AG20443 (cell line): ENCODE results near the gene IFT88.

Experiments used
- DNase-seq: peaks from one replicate; pipeline ENCODE4 v3.0.0; 2012; ENCODE audit warnings: low spot score, mixed read lengths

Gene IFT88

GRCh38 chr13:20566468-20566897 is 474 bp upstream of the IFT88 start:
- DNase-seq: no peak

- no peak for DNase-seq
Observed at GRCh38 chr13:20567881-20568528, 1.0 kb downstream of the IFT88 start.

GRCh38 chr13:20570517-20570916 is 3.6 kb downstream of the IFT88 start:
- no peak for DNase-seq

- no peak for DNase-seq
Observed at GRCh38 chr13:20571676-20572075, 4.7 kb downstream of the IFT88 start.

GRCh38 chr13:20573186-20573585 is 6.2 kb downstream of the IFT88 start:
- no peak for DNase-seq

DNA sequence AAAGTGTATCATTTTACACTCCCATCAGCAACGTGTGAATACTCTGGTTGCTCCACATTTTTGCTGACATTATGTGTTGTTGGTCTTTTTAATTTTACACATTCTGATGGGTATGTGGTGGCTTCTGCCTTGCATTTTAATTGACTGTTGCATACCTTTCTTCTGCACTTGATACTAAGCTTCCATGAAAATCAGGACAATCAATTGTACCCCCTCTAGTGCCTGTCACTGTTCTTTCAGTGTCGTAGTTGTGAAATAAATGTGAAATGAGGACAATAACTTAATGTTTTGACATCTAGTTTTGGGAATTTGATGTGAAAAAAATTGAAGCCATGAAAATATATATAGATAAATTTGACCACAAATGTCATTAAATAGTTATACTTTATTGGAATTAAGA is 6.7 kb downstream of the IFT88 start:
- no peak for DNase-seq

GRCh38 chr13:20579191-20579590 is 12.2 kb downstream of the IFT88 start:
- no peak for DNase-seq

- DNase-seq: no peak
Observed at GRCh38 chr13:20580257-20580656, 13.3 kb downstream of the IFT88 start.

GRCh38 chr13:20582026-20582425 is 15.1 kb downstream of the IFT88 start:
- no peak for DNase-seq

DNA sequence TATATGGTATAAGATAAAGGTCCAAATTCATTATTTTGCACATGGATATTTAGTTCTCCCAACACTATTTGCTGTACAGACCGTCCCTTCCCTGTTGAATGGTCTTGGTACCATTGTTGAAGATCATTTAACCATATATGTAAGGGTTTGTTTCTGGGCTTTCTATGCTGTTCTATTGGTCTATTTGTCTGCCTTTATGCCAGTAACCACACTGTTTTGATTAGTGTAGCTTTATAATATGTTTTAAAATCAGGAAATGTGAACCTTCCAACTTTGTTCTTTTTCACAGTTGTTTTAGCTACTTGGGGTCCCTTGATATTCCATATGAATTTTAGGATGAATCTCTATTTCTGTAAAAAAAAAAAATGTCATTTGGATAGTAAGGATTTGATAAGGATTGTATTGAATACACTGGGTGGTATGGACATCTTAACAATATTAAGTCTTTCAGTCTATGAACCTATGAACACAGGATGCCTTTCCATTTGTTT is 16.9 kb downstream of the IFT88 start:
- no peak for DNase-seq

DNA sequence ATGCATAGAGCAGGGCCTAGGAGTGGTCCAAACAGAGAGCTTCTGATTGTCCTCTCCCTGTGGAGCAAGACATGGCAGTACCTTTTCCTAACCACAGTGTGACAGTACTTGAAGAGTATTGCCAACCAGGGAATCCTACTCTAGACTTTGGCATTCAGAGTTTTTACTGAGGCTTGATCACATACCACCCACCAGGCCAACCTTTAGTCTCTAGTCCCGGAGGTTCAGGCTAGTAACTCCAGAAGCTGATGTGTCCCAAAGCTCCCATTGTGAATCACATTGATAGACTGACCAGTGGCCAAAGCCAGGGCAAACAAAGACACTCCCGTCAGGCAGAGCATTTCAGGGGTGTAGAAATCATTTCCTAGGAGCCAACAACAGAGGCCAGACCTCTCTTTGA is 18.4 kb downstream of the IFT88 start:
- no peak for DNase-seq

GRCh38 chr13:20588529-20589110 is 21.7 kb downstream of the IFT88 start:
- DNase-seq: no peak

- no peak for DNase-seq
Observed at GRCh38 chr13:20590561-20590960, 23.6 kb downstream of the IFT88 start.

DNA sequence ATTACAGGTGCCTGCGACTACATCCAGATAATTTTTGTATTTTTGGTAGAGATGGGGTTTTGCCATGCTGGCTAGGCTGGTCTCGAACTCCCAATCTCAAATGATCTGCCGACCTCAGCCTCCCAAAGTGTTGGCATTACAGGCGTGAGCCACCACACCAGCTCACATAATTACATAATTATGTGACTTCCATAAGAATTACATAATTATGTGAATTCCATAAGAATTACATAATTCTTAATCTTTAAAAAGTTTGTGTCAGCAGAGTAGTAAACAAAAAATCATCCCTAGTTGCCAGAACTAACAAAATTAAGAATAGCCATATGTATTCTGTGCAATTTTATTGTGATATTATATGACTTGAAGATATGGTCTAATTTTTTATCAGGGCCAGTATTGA is 25.6 kb downstream of the IFT88 start:
- DNase-seq: no peak

DNA sequence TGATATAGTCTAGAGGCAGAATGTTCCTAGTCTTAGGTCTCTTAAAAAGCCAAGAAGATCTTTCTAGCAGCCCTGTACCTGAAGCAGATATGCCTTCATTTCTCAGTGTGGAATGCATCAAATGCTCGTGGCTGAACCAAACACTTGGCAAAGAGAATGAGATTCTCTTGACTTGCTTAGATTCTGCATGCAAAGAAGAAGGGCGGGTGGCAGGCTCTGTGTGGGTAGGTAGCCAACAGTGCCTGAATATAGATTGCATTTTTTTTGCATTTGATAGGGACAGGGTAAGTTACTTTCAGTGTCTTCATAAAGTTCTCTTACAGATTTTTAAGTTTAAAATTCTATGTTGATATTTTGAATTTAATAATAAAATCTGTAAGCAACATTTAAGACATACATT is 27.3 kb downstream of the IFT88 start:
- DNase-seq: no peak

DNA sequence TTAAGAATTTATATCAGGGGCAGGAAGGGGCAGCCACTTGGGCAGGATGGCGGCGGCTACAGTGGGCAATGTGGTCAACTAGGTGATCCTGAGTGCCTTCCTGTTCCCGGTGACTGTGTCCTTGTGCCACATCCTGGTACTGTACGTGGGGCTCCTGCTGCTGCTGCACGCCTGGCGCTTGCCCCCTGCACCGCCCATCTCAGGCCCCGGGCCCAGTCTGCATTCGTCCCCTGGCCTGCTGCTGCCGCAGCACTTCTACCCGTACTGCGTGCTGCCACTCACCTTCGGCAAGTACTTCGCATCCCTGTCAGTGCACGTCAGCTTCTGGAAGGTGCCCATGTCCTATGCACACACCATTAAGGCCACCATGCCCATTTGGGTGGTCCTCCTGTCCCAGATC is 40.1 kb downstream of the IFT88 start:
- no peak for DNase-seq

GRCh38 chr13:20608438-20609020 is 41.6 kb downstream of the IFT88 start:
- no peak for DNase-seq

- peak; percentile 32 for DNase-seq
Observed at GRCh38 chr13:20609145-20609544, 42.2 kb downstream of the IFT88 start.

GRCh38 chr13:20610006-20610405 is 43.0 kb downstream of the IFT88 start:
- DNase-seq: no peak

GRCh38 chr13:20616059-20616797 is 49.3 kb downstream of the IFT88 start:
- peak; percentile 25 for DNase-seq

DNA sequence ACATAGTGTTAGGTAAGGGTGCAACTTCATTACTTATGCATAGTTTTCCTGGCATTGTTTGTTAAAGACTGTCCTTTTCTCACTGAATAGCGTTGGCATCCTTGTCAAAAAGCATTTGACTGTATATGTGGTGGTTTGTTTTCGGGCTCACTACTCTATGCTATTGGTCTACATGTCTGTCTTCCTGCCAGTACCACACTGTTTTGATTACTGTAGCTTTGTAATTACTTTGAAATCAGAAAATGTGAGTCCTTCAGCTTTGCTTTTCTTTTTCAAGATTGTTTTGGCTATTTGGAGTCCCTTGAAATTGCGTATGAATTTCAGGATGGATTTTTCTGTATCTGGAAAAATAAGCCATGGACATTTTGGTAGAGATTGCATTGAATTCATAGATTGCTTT is 56.0 kb downstream of the IFT88 start:
- no peak for DNase-seq

DNA sequence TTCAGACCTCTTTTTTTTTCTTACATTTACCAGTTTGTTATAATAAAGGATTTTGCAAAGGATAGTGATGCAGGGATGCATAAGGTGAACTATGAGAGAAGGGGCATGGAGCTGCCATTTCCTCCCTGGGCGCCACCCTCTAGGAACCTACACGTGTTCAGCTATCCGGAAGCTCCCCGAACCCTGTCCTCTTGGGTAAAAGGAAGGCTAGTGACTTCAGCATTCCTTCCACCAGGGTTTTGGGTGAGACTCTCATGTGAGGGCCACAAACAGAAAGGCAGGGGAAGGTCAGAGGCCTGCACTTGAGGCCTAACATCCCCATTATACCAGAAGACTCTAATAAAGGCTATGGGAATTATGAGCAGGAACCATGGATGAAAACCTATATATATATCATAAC is 57.3 kb downstream of the IFT88 start:
- no peak for DNase-seq

DNA sequence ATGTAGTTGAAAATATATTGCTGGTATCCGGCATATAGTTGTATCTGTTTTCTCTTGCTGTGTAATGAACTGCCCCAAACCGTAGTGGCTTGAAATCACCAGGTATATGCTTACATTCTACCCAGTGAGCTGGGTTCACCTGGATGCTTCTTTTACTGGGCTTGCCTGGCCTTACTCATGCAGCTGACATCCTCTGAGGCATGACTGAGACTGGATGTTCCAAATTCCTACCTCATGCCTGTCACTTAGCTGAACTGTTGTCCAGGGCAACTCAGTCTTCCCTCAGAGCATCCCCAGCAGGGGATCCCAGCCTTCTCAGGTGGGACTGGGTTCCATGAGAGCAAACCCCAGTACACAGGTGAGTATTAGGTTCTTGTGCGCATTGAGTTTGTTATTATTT is 66.8 kb downstream of the IFT88 start:
- DNase-seq: no peak
